Endodermal cell (in vitro differentiated cells): Measurements from ENCODE around the gene NELFA. TPM values are rescaled to one million over a fixed set of nuclear protein-coding genes. Genes with fewer than 3 reads are reported as not detected.

ENCODE experiments used
- DNase-seq: peaks from one replicate; pipeline ENCODE4 v3.0.0-alpha.2; 2017
- H3K27ac ChIP-seq: 2 replicates; pipeline ENCODE4 v1.5.1; 2013; ENCODE audit warnings: mild to moderate bottlenecking, low read depth, low read length, moderate library complexity
- H3K27me3 ChIP-seq: 2 replicates; pipeline ENCODE4 v1.6.1; 2013; ENCODE audit warnings: mild to moderate bottlenecking, low read length, moderate library complexity; ENCODE audit not compliant: insufficient read depth, control insufficient read depth, poor library complexity, severe bottlenecking
- H3K36me3 ChIP-seq: 2 replicates; pipeline ENCODE4 v1.7.0; 2013; ENCODE audit warnings: mild to moderate bottlenecking, low read length, moderate library complexity; ENCODE audit not compliant: control insufficient read depth, insufficient read depth
- H3K4me1 ChIP-seq: one replicate; pipeline ENCODE4 v1.7.0; 2013; ENCODE audit warnings: low read length; ENCODE audit not compliant: control insufficient read depth, insufficient read depth
- H3K4me3 ChIP-seq: 2 replicates; pipeline ENCODE4 v1.5.1; 2013; ENCODE audit warnings: mild to moderate bottlenecking, low read length, moderate library complexity
- H3K9ac ChIP-seq: 2 replicates; pipeline ENCODE4 v1.6.1; 2013; ENCODE audit warnings: mild to moderate bottlenecking, low read length, moderate library complexity; ENCODE audit not compliant: poor library complexity, severe bottlenecking; ENCODE audit errors: extremely low read depth
- H3K9me3 ChIP-seq: 2 replicates; pipeline ENCODE4 v1.6.1; 2013; ENCODE audit warnings: mild to moderate bottlenecking, low read length, moderate library complexity; ENCODE audit not compliant: control insufficient read depth
- H3K27ac Mint-ChIP-seq: 2 replicates; pipeline ENCODE4 v1.8.0; 2020; ENCODE audit warnings: mixed read lengths
- H3K27me3 Mint-ChIP-seq: 2 replicates; pipeline ENCODE4 v1.8.0; 2021; ENCODE audit warnings: mild to moderate bottlenecking, mixed read lengths; ENCODE audit not compliant: insufficient read depth
- H3K36me3 Mint-ChIP-seq: 2 replicates; pipeline ENCODE4 v1.8.0; 2020; ENCODE audit warnings: low read depth, mixed read lengths
- H3K4me1 Mint-ChIP-seq: 2 replicates; pipeline ENCODE4 v1.8.0; 2020; ENCODE audit warnings: mixed read lengths
- H3K4me3 Mint-ChIP-seq: 2 replicates; pipeline ENCODE4 v1.8.0; 2020; ENCODE audit warnings: mild to moderate bottlenecking, moderate library complexity, mixed read lengths
- H3K9me3 Mint-ChIP-seq: 2 replicates; pipeline ENCODE4 v1.8.0; 2020; ENCODE audit warnings: mild to moderate bottlenecking, mixed read lengths
- WGBS, 2 experiments: methylation state at CpG; one replicate each; pipeline versions ENCODE4 v1.1.5 to v1.1.7; 2013; ENCODE audit warnings: missing lambda C conversion rate in 2 of 2, mixed read lengths in 1 of 2; ENCODE audit not compliant: insufficient coverage in 1 of 2, insufficient read length in 1 of 2; 5-methylcytosine and 5-hydroxymethylcytosine counted together
- long read RNA-seq, 4 experiments: library from polyadenylated mRNA in 2 of 4; library from RNA in 1 of 4; library from capped mRNA in 1 of 4; stranded (forward) in 3 of 4; unstranded in 1 of 4; transcript quantifications; one replicate each; pipeline ENCODE4 v2.0.0, GENCODE V29; 2020 to 2021; ENCODE audit warnings: inconsistent platforms in 1 of 4
- polyA plus RNA-seq, 2 experiments: library from polyadenylated mRNA; stranded (reverse); fragments of 50-300 nt; gene quantifications; one replicate each; pipeline ENCODE4 v1.2.3, GENCODE V29; 2013
- total RNA-seq, 2 donors: library from RNA; stranded (reverse); fragmentation: NEBNext Ultra II Directional in 1 of 2; extraction: Animal tissue kit (Norgen Biotek cat#: 25700) in 1 of 2; gene quantifications; 2 replicates in 1 of 2; 3 replicates in 1 of 2; pipeline ENCODE4 v1.2.1, GENCODE V29; 2021
- TF ChIP-seq, protein P1 (sequence below): fragments of 200-600 bp; sonication (generic); conservative IDR thresholded peaks from 2 replicates; pipeline ENCODE4 v1.5.0; 2021; ENCODE audit warnings: antibody characterized with exemption, mild to moderate bottlenecking

The NELFA gene
- 10 to 100 TPM; 54.8 to 60.1 TPM for total RNA-seq
- 43.8 TPM for polyA plus RNA-seq (2013, experiment 1 of 2)
- polyA plus RNA-seq (2013, experiment 2 of 2): 43.0 TPM
- long read RNA-seq, experiment 1, transcript NELFA-202 (11 exons, 3,343 nt): major isoform, 13 of 32 reads
- long read RNA-seq, experiment 1, partial matches to known transcripts: 13 of 32 reads
- long read RNA-seq, experiment 1, other reads (novel, unspliced or antisense): 3 of 32 reads
- long read RNA-seq, experiment 2, transcript NELFA-202 (11 exons, 3,343 nt): major isoform, 114 of 137 reads
- long read RNA-seq, experiment 2, partial matches to known transcripts: 9 of 137 reads
- long read RNA-seq, experiment 2, other reads (novel, unspliced or antisense): 11 of 137 reads
- long read RNA-seq, experiment 3, transcript NELFA-202 (11 exons, 3,343 nt): major isoform, 259 of 310 reads
- long read RNA-seq, experiment 3, partial matches to known transcripts: 6 of 310 reads
- long read RNA-seq, experiment 3, other reads (novel, unspliced or antisense): 45 of 310 reads
- long read RNA-seq, experiment 4, transcript NELFA-202 (11 exons, 3,343 nt): major isoform, 25 of 33 reads
- long read RNA-seq, experiment 4, partial matches to known transcripts: 4 of 33 reads
- long read RNA-seq, experiment 4, other reads (novel, unspliced or antisense): 3 of 33 reads

DNA sequence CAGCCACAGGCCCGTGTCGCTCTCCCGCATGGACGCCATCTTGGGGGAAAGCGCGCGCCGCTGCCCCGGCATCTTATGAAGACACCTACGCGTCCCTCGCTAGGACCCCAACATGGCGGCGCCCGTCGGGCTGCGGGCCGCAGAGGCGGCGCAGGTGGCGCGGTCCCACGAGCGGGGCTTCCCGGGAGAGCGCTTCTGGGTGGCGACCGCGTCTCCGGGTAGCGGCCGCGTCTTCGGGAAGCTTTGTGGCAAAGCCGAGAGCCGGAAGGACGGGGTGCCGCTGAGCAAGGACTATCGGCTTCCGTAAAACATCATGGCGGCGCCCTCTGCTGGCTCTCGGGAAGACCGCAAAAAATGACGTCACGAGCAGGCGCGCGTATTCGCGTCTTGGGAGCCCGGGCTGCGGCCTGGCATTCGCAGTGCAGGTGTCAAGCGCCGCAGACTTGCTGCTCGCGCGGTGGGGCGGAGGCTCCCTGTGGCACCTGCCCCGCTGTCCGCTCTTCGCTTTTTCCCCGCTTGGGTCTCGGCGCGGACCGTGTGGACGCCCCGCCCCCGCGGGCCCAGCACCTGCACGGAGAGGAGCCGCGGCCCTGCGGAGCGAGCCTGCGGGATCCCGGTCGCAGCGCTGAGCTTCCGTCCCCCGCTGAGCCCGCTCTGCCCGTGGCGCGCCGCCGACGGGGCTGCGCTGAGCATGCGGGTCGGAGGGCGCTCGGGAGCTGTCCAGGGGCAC lies at the start of gene NELFA:
NELFA (minus strand) TSS at position 54 of the 730 bp plus-strand sequence; CDS start at position 39, 15 bp downstream.
- peak within 1 kb of the TSS; percentile 90 for H3K4me3 ChIP-seq
- H3K9ac ChIP-seq: peak within 1 kb of the TSS; percentile 98
- TF ChIP-seq, protein P1, sequence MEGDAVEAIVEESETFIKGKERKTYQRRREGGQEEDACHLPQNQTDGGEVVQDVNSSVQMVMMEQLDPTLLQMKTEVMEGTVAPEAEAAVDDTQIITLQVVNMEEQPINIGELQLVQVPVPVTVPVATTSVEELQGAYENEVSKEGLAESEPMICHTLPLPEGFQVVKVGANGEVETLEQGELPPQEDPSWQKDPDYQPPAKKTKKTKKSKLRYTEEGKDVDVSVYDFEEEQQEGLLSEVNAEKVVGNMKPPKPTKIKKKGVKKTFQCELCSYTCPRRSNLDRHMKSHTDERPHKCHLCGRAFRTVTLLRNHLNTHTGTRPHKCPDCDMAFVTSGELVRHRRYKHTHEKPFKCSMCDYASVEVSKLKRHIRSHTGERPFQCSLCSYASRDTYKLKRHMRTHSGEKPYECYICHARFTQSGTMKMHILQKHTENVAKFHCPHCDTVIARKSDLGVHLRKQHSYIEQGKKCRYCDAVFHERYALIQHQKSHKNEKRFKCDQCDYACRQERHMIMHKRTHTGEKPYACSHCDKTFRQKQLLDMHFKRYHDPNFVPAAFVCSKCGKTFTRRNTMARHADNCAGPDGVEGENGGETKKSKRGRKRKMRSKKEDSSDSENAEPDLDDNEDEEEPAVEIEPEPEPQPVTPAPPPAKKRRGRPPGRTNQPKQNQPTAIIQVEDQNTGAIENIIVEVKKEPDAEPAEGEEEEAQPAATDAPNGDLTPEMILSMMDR: peak; percentile 70
- H3K4me1 ChIP-seq: no peaks in the 10 kb centered on the region
- Mint-ChIP-seq H3K4me3 (peak within 1 kb of the TSS; percentile 86), H3K36me3 (peaks cover 21% of the 10 kb centered on the region), H3K27me3 (peaks cover 17% of the 10 kb centered on the region), H3K27ac (peak within 1 kb of the TSS; percentile 93), H3K4me1 (peaks cover 12% of the 10 kb centered on the region), H3K9me3 (no peaks in the 10 kb centered on the region)
- peak; percentile 98 for DNase-seq
- no peaks in the 10 kb centered on the region for H3K9me3 ChIP-seq
- H3K27ac ChIP-seq: peak within 1 kb of the TSS; percentile 99
- H3K36me3 ChIP-seq: peaks cover 16% of the 10 kb centered on the region
- WGBS, 2 experiments: 0 to 1% methylated on average over 21 to 95 of the region's 95 CpGs
- H3K27me3 ChIP-seq: no peaks in the 10 kb centered on the region

DNA sequence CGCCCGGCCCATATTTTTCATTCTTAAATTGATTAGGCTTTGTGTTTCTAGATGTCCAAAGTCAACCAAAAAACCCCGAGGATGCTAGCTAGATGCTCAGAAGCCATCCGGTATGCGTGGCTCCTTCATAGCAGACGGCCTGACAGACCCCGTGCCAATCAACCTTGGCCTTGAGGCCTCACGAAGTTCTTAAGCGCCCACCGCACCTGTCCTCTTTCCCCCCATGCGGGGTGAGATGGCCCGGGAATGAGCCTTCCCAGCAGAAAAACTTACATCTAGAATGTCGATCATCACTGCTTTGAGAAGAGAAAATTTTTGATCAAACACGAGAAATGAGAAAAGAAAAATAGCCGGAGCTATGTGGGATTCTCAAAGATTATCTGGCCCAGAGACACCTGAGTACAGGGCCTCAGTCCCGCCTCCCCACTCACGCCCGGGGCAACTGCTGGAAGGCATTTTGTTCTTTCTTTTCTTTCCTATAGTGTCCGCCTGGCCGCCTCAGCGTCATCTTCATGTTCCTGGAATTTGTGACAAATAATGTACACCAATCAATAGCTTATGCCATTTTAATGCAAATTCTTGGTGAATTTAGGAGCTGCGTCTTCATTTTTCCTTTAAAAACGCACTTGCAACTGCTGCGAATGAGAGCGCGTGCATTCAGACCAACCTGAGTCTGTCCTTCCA lies 48.8 kb upstream of the NELFA start:
- Mint-ChIP-seq H3K27me3 (peaks cover 62% of the 10 kb centered on the region), H3K4me3 (peak overlapping the region; percentile 48), H3K36me3 (no peaks in the 10 kb centered on the region)

More for the DNA sequence above, 48.8 kb upstream of the NELFA start:
- TF ChIP-seq, protein P1: no peak
- H3K36me3 ChIP-seq: no peaks in the 10 kb centered on the region
- peaks cover 63% of the 10 kb centered on the region for H3K27me3 ChIP-seq
- WGBS, 2 experiments: 71 to 76% methylated on average over 22 to 26 of the region's 26 CpGs
- H3K9me3 ChIP-seq: no peaks in the 10 kb centered on the region
- no peak overlapping the region for H3K27ac Mint-ChIP-seq
- H3K9ac ChIP-seq: no peak overlapping the region
- H3K4me1 ChIP-seq: no peaks in the 10 kb centered on the region
- no peak for DNase-seq
- H3K4me1 Mint-ChIP-seq: no peaks in the 10 kb centered on the region
- no peak overlapping the region for H3K4me3 ChIP-seq
- H3K27ac ChIP-seq: no peak overlapping the region
- H3K9me3 Mint-ChIP-seq: no peaks in the 10 kb centered on the region
